Stimulated activated CD8-positive, alpha-beta memory T cell treated with anti-CD3 and anti-CD28 coated beads, Interleukin-12 subunit alpha, Interleukin-12 subunit beta, amount 100 ng/mL, for 4 hours (primary cell): ENCODE data around the gene UBE2G1.
"Not testable (repeated sequence)": the region's sequence is repeated elsewhere in the genome, so short reads cannot be mapped to it uniquely, and the experiment has no call there.

ENCODE experiments used
- DNase-seq: peaks from one replicate; pipeline ENCODE4 v3.0.0-alpha.2; 2020; ENCODE audit warnings: low read depth

Gene UBE2G1

GRCh38 chr17:4366327-4367063 lies at the start of gene UBE2G1:
UBE2G1 (minus strand) TSS chr17:4366675; CDS start chr17:4366316, 359 bp downstream.
- peak; percentile 99 for DNase-seq

DNA sequence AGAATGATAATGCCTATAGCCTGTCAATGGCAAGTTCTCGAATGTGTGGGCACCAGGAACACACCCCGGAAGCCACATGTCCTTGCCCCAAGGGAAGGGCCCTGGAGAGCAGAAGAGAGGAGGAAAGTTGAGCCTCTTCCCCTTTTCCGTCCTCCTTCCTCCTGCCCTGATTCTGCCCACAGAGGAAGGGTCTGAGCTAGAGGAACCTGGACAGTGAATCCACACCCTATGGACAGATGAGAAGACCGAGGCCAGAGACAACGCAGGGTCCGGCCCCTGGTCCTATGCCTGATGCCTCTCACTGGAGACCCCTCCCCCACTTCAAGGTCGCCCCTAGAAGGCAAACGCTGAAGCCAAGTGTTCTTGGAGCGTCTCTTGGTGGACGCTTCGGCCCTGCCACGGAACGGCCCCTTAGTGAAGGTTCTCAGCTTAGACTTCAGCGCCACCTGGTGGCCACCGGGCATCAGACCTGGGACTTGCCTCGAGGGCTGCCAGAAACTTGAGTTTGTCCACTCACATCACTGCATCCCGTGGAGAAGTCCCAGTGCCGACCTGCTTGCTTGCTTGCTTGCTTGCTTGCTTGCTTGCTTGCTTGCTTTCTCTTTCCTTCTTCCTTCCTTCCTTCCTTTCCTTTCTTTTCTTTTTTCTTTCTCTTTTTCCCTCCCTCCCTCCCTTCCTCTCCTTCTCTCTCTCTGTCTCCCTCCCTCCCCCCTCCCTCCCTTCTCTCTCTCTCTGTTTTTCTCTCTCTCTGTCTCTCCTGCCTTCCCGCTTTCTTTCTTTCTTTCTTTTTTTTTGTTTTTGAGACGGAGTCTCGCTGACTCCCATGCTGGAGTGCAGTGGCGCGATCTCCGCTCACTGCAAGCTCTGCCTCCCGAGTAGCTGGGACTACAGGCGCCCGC lies 46.7 kb upstream of the UBE2G1 start:
- peak; percentile 69 for DNase-seq

- no peak for DNase-seq
These were observed 44.7 kb upstream of the UBE2G1 start for GRCh38 chr17:4411201-4411600.

GRCh38 chr17:4409659-4410058 lies 43.2 kb upstream of the UBE2G1 start:
- DNase-seq = no peak

- no peak for DNase-seq
These were observed 41.4 kb upstream of the UBE2G1 start for GRCh38 chr17:4407851-4408250.

DNA sequence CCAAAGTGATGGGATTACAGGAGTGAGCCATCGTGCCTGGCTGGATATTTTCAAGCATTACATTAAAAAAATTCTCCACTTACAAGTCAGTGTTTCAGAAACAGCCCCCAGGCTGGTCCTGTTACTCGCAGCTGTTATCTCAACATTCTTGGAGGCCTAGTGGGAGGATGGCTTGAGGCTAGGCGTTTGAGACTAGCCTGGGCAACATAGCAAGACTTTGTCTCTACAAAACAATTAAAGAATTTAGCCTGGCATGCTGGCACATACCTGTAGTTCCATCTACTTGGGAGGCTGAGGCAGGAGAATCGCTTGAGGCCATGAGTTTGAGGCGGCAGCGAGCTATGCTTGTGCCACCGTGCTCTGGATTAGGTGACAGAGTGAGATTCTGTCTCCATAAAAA lies 40.7 kb upstream of the UBE2G1 start:
- no peak for DNase-seq

DNA sequence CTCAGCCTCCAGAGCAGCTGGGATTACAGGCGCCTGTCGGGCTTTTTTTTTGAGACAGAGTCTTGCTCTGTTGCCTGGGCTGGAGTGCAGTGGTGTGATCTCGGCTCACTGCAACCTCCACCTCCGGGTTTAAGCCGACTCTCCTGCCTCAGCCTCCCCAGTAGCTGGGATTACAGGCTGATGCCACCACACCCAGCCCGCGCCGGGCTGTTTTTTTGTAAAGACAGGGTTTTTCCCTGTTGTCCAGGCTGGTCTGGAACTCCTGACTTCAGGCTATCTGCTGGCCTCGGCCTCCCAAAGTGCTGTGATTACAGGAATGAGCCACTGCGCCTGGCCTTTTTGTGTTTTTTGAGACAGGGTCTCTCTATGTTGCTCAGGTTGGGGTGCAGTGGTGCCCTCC lies 39.9 kb upstream of the UBE2G1 start:
- DNase-seq = no peak

DNA sequence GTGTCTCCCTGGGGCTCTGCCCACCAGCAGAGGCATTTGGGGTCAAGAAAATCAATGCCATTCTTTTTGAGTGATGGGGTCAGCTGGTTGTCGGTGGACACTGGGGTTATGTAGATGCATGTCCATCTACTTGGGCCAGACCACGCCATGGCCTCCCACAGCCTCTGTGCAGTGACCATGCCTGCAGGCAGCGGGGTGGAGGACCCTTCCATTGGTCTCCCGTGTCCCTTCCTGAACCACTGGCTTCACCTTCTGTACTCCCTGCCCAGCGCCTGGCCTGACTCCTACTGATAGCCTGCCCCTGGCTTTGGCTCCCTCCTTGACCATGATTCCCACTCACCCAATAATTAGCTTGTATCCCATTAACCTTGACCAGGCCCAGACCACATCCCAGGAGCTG lies 39.2 kb upstream of the UBE2G1 start:
- DNase-seq = no peak

DNA sequence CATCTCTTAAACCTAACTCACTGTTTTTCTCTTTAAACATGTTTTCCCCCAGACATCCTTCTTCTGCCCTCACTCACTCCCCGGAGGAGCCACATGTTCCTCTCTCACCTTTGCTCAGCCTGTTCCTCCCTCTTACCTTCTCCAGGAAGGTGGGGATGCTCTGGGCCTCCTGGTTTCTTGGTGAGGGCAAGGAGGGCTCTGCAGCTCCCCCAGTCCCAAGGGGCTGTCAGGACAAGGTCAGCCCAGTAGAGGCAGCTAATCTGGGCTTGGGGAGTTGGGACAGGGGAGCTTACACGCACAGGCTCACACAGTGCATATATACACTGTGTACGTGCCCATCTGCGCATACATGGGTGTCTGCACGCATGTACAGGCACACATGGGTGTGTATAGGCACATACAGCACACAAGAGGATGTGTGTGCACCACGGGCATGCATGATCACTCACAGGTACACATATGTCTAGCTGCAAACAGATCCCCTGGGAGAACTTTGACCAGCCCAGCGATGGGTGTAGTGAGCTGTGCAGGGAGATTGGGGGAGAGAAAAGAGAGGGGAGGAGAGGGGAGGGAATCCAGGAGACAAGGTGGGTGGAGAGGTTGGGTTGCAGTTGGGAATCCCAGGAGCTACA lies 38.7 kb upstream of the UBE2G1 start:
- no peak for DNase-seq

- no peak for DNase-seq
These were observed 31.4 kb upstream of the UBE2G1 start for GRCh38 chr17:4397840-4398239.

DNA sequence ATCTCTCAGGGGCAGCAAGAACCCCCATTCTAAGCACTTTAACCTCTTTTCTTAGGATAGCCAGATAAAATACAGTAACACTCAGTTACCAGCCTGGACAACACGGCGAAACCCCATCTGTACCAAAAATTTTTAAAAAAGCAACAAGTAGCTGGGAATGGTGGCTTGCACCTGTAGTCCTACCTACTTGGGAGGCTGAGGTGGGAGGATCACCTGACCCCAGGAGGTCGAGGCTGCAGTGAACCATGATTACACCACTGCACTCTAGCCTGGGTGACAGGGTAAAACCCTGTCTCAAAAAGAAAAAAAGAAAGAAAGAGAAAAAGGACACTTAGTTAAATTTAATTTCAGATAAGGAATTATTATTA lies 28.6 kb upstream of the UBE2G1 start:
- DNase-seq = no peak

DNA sequence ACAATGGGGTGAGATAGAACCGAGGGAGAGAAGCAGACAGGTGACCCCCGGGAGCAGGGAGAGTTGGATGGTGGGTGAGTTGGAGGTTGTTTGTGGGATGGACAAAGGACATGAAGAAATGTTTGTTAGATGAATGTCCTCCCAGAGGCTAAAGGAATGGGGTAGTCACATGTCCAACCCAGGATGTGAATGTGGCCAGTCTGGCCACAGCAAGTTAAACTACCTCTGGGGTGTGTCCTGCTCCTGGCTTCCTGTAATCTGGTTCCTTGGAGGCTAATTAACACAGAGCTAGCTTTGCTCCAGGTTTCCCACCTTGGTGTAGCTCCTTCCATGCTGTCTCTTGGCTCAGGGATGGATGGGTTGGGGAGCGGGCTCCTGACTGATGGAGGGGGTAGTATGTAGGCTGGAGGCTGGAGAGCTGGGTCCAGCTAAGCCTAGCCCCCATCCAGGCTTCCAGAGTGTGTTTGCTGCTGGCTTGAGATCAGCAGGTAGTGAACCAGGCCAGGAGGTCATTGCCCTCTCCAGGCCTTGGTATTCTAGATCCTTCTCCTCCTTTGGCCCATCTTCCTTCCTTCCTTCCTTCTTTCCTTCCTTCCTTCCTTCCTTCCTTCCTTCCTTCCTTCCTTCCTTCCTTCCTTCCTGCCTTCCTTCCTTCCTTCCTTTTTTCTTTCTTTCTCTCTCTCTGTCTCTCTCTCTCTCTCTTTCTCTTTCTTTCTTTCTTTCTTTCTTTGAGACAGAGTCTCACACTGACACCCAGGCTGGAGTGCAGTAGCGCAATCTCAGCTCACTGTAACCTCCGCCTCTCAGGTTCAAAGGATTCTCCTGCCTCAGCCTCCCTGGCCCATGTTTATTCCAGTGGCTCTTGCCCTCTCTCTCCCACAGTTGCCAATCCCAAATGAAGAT lies 28.0 kb upstream of the UBE2G1 start:
- no peak for DNase-seq

DNA sequence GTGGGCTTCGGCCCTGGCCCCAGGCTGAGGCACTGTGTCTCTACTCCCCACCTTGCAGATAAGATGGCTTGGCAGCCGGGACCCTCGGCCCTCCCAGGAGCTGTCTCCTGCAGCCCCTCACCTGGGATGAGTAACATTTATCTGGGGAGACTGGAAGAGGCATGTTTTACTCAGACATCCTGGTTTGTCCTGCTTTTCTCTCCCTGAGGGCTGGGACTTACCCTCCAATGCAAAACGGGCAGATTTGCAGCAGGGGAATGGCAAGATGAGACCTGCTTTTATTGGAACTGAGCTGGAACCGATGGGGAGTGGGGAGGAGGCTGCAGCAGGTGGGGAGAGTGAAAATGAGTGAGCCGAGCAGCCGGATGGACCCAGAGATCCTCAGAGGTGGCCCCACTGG lies 27.3 kb upstream of the UBE2G1 start:
- DNase-seq = no peak

DNA sequence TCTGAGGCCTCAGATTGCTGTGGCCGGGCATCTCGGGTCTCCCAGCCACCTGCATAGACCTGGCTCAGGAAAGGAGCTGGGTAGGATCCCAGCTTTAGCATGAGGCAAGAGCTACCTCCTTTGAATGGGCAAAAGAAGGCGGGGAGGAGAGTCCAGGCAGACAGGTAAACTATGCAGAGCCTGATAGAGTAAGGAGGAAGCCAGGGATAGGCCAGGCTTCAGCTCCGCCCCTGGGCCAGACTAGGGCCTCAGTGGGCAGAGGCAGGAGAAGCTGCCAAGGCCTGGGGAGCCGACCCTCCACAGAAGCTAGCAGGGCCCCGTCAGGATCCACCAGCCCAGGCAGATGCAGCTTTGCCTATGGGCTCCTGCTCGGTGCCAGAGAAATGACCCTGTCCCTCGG lies 22.6 kb upstream of the UBE2G1 start:
- no peak for DNase-seq

GRCh38 chr17:4387137-4387536 lies 20.7 kb upstream of the UBE2G1 start:
- no peak for DNase-seq

DNA sequence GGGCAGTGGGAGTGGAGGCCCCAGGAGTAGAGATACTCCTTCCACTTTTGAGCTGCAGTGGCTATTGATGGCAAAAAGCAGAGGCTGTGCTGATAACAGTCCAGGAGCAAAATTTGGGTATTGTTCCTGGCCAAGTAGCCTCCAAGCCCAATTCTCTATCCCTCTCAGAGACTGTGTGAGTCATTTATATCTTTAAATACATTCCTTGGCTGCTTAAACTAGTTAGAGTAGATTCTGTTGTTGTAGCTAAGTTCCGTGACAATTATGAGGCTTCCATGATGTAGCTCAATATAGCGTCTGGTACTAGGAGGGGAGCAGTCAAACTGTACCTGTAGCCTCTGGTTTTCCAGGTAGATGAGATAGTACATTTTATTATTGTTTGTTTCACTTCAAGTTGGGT lies 19.9 kb upstream of the UBE2G1 start:
- no peak for DNase-seq

GRCh38 chr17:4381690-4382671 lies 15.5 kb upstream of the UBE2G1 start:
- DNase-seq = no peak

DNA sequence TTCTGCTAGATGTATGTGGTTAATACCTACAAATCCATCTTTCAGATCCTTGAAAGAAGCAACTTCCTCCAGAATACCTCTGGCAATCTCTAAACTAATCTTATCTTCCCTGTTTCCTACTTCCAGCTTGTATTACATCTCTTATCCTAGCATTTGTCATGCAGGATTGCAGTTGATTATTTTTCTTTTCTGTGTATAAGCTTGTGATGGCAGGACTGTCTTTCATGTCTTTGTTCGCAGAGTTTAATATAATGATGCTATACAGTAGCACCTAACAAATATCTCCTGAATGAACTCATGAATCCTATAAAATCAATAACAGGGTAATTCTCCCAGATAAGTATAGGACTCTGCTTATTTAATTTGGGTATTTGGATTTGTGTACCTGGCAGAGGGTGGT lies 12.2 kb upstream of the UBE2G1 start:
- DNase-seq = no peak

- DNase-seq = not testable (repeated sequence)
These were observed 10.8 kb upstream of the UBE2G1 start for GRCh38 chr17:4377247-4377646.

GRCh38 chr17:4375796-4376440 lies 9.4 kb upstream of the UBE2G1 start:
- DNase-seq = not testable (repeated sequence)
